K562 (cell line): Measurements from ENCODE around the gene DPAGT1. TPM values are rescaled to one million over a fixed set of nuclear protein-coding genes. Genes with fewer than 3 reads are reported as not detected.

ENCODE experiments used
- CBFA2T2 ChIP-seq: fragments of 450-650 bp; conservative IDR thresholded peaks from 2 replicates; pipeline ENCODE4 v1.6.1; 2017; ENCODE audit warnings: mild to moderate bottlenecking
- ETV6 ChIP-seq, 3 experiments: fragments of 150-350 bp in 1 of 3; sonication (generic) in 1 of 3; formaldehyde crosslinking in 1 of 3; IDR thresholded peaks; 2 replicates each; pipeline versions ENCODE4 v1.6.1 to v1.8.0; 2014 to 2022; ENCODE audit warnings: borderline replicate concordance in 2 of 3, low read depth in 2 of 3, antibody characterized with exemption in 1 of 3, low read length in 1 of 3, mild to moderate bottlenecking in 1 of 3, missing genetic modification reagents in 1 of 3
- MAX ChIP-seq: sonication (generic); formaldehyde crosslinking; IDR thresholded peaks from 2 replicates; pipeline ENCODE4 v1.9.0; 2022; ENCODE audit warnings: mild to moderate bottlenecking, missing genetic modification reagents
- POLR2H ChIP-seq: IDR thresholded peaks from 2 replicates; pipeline ENCODE4 v1.6.1; 2016; ENCODE audit warnings: missing genetic modification characterization, low read depth, mild to moderate bottlenecking, control low read depth, missing compliant biosample characterization, moderate library complexity
- RBM17 ChIP-seq: fragments of 200-400 bp; formaldehyde crosslinking; IDR thresholded peaks from 2 replicates; pipeline ENCODE4 v1.6.1; 2017; ENCODE audit warnings: low read depth, mild to moderate bottlenecking, low read length, borderline replicate concordance
- RREB1 ChIP-seq: fragments of 250-450 bp; sonication (Bioruptor Pico); IDR thresholded peaks from 2 replicates; pipeline ENCODE4 v1.4.0; 2020
- SRSF1 ChIP-seq: fragments of 200-400 bp; formaldehyde crosslinking; IDR thresholded peaks from 2 replicates; pipeline ENCODE4 v1.6.1; 2017; ENCODE audit warnings: mild to moderate bottlenecking, low read depth, low read length, moderate library complexity
- ZNF140 ChIP-seq: fragments of 250-450 bp; sonication (Bioruptor Pico); IDR thresholded peaks from 2 replicates; pipeline ENCODE4 v1.8.0; 2021; ENCODE audit warnings: moderate library complexity, mild to moderate bottlenecking, inconsistent platforms
- ZNF609 ChIP-seq: sonication (generic); formaldehyde crosslinking; IDR thresholded peaks from 2 replicates; pipeline ENCODE4 v1.8.1; 2023; ENCODE audit warnings: missing genetic modification reagents, mild to moderate bottlenecking, borderline replicate concordance
- ZNF696 ChIP-seq: fragments of 250-450 bp; sonication (Bioruptor Pico); conservative IDR thresholded peaks from 2 replicates; pipeline ENCODE4 v1.4.0; 2020; ENCODE audit warnings: mild to moderate bottlenecking, moderate library complexity
- polyA plus RNA-seq, 8 experiments: library from polyadenylated mRNA; depleted of rRNA in 4 of 8; stranded (reverse) in 5 of 8; unstranded in 3 of 8; fragments of >200 nt; fragmentation: Nextera tagmentation in 2 of 8; fragmentation: Illumina TruSeq in 1 of 8; extraction: Ambion mirVana in 2 of 8; extraction: Trizol in 1 of 8; gene quantifications; 2 replicates each; pipeline versions ENCODE4 v1.2.1 to v1.2.3, GENCODE V29; 2011 to 2014; ENCODE audit warnings: inconsistent platforms in 1 of 8, missing spikeins in 1 of 8
- total RNA-seq, 7 experiments: library from RNA; depleted of rRNA in 6 of 7; stranded (reverse); fragments of >200 nt in 6 of 7; fragmentation: Illumina TruSeq in 2 of 7; extraction: Trizol in 2 of 7; gene quantifications; 2 replicates each; pipeline versions ENCODE4 v1.2.1 to v1.2.3, GENCODE V29; 2011 to 2021; ENCODE audit warnings: low replicate concordance in 1 of 7

DPAGT1 gene
- total and polyA plus RNA-seq, 9 of the 15 experiments (the other 6 are each of a cell fraction or from before 2014, with no cell fraction given), result 29.9 to 135 (median 85.0) TPM

- TF ChIP-seq RREB1 (CRISPR knock-in tag) (no peak), ETV6 (IDR thresholded peaks at IDR 0.05; ENCODE audit: borderline replicate concordance in 1 of 2, low read depth in 2 of 2, low read length in 1 of 2) (no peak), ETV6 (CRISPR knock-in tag; IDR thresholded peaks at IDR 0.05; ENCODE audit: borderline replicate concordance) (no peak), RBM17 (no peak), ZNF140 (CRISPR knock-in tag) (no peak), MAX (CRISPR knock-in tag) (0 out of 2 replicates have a peak, but pooled peaks have one; percentile 36), CBFA2T2 (no peak), ZNF609 (CRISPR knock-in tag) (no peak; the same call in 1 of the 2 replicates), ZNF696 (no peak), POLR2H (tag) (no peak), SRSF1 (peak; percentile 45; the same call in 1 of the 2 replicates)
Measured at GRCh38 chr11:119093942-119094815, 7.5 kb downstream of the DPAGT1 start (continued).
